HL-60 (cell line): ENCODE data around the gene UBXN11.
"Not testable (repeated sequence)": the region's sequence is repeated elsewhere in the genome, so short reads cannot be mapped to it uniquely, and the experiment has no call there.

ENCODE experiments used
- DNase-seq, 2 experiments: peaks; one replicate each; pipeline ENCODE4 v3.0.0-alpha.2; 2010 to 2020; ENCODE audit warnings: low read depth in 1 of 2, low spot score in 1 of 2
- H3K27ac ChIP-seq: fragments of 250-450 bp; sonication (Bioruptor Pico); replicated peaks from 2 replicates; pipeline ENCODE4 v1.5.1; 2020; ENCODE audit warnings: mild to moderate bottlenecking, moderate library complexity
- H3K27me3 ChIP-seq: fragments of 250-450 bp; sonication (Bioruptor Pico); 2 replicates; pipeline ENCODE4 v1.5.1; 2021; ENCODE audit warnings: mild to moderate bottlenecking, moderate library complexity; ENCODE audit not compliant: insufficient read depth, poor library complexity, severe bottlenecking
- H3K4me3 ChIP-seq: replicated peaks from 2 replicates; pipeline ENCODE4 v1.5.1; 2011; ENCODE audit warnings: mild to moderate bottlenecking, control low read depth, low read length; ENCODE audit not compliant: insufficient read depth
- CTCF ChIP-seq: IDR thresholded peaks from one replicate; pipeline ENCODE4 v1.5.1; 2011; ENCODE audit warnings: low read length, control low read depth, inconsistent platforms; ENCODE audit not compliant: insufficient read depth
- GABPA ChIP-seq: IDR thresholded peaks from 2 replicates; pipeline ENCODE4 v1.6.1; 2012; ENCODE audit warnings: low read depth
- POLR2AphosphoS5 ChIP-seq: IDR thresholded peaks from 2 replicates; pipeline ENCODE4 v1.6.1; 2012; ENCODE audit warnings: low read depth
- SPI1 ChIP-seq: IDR thresholded peaks from 2 replicates; pipeline ENCODE4 v1.6.1; 2012; ENCODE audit warnings: low read depth, mild to moderate bottlenecking, borderline replicate concordance
- TF ChIP-seq, protein P1 (sequence below): IDR thresholded peaks from 2 replicates; pipeline ENCODE4 v1.6.1; 2012; ENCODE audit warnings: low read depth; ENCODE audit not compliant: insufficient replicate concordance

UBXN11 gene

GRCh38 chr1:26292735-26293134 is 13.7 kb downstream of the UBXN11 start:
- H3K27me3 ChIP-seq, DNase-seq, H3K4me3 ChIP-seq: not testable (repeated sequence)
- peak; percentile 75; the same call in 1 of the 2 replicates for TF ChIP-seq SPI1
- H3K27ac ChIP-seq, result 0 out of 2 replicates have a peak overlapping the region, but pooled peaks have one; percentile 22

DNA sequence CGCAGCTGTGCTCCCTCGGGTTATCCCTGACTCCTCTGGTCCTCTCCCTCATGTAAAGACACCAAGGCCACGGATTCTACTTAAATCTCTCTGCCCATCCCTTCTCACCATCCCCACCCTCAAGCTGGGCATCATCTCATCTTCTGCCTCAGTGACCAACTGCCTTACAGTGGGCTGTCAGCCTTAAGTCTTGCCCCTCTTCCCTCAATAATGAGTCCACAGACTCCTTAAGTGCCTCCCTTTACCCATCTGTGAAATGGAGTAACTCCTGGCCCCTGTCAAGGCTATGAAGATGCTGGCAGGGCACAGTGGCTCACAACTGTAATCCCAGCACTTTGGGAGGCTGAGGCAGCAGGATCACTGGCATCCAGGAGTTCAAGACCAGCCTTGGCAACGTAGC is 14.5 kb downstream of the UBXN11 start:
- peak overlapping the region; percentile 99 for H3K27ac ChIP-seq
- no peak for DNase-seq
- TF ChIP-seq, protein P1, sequence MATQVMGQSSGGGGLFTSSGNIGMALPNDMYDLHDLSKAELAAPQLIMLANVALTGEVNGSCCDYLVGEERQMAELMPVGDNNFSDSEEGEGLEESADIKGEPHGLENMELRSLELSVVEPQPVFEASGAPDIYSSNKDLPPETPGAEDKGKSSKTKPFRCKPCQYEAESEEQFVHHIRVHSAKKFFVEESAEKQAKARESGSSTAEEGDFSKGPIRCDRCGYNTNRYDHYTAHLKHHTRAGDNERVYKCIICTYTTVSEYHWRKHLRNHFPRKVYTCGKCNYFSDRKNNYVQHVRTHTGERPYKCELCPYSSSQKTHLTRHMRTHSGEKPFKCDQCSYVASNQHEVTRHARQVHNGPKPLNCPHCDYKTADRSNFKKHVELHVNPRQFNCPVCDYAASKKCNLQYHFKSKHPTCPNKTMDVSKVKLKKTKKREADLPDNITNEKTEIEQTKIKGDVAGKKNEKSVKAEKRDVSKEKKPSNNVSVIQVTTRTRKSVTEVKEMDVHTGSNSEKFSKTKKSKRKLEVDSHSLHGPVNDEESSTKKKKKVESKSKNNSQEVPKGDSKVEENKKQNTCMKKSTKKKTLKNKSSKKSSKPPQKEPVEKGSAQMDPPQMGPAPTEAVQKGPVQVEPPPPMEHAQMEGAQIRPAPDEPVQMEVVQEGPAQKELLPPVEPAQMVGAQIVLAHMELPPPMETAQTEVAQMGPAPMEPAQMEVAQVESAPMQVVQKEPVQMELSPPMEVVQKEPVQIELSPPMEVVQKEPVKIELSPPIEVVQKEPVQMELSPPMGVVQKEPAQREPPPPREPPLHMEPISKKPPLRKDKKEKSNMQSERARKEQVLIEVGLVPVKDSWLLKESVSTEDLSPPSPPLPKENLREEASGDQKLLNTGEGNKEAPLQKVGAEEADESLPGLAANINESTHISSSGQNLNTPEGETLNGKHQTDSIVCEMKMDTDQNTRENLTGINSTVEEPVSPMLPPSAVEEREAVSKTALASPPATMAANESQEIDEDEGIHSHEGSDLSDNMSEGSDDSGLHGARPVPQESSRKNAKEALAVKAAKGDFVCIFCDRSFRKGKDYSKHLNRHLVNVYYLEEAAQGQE, result no peak
- TF ChIP-seq SPI1 (no peak), POLR2AphosphoS5 (no peak), CTCF (no peak), GABPA (no peak)
- H3K4me3 ChIP-seq, result no peak overlapping the region
- no peaks in the 10 kb centered on the region for H3K27me3 ChIP-seq

DNA sequence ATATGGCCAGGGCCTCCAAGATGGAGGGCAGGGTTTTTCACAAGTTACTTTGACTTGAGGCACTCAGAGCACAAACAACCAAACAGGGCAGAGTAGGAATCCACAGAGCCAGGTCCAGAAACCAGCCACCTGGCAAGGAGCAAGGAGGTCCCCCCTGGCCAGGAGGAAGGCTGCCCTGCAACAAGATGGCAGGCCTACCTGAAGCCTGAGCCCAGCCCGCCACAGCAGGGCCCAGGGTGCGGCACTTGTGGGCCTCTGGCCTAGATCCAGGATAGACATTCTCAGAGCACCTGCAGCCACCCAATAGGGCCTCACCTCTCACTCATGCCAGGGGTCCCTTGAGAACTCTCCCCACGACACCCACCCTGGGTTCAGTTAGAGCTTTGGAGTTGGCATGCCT is 15.0 kb downstream of the UBXN11 start:
- no peak for DNase-seq
- TF ChIP-seq, protein P1, result no peak
- no peak for TF ChIP-seq GABPA
- no peak for TF ChIP-seq SPI1
- no peak for TF ChIP-seq POLR2AphosphoS5
- no peak for TF ChIP-seq CTCF
- no peaks in the 10 kb centered on the region for H3K27me3 ChIP-seq
- H3K27ac ChIP-seq, result peak overlapping the region; percentile 99
- no peak overlapping the region for H3K4me3 ChIP-seq

DNA sequence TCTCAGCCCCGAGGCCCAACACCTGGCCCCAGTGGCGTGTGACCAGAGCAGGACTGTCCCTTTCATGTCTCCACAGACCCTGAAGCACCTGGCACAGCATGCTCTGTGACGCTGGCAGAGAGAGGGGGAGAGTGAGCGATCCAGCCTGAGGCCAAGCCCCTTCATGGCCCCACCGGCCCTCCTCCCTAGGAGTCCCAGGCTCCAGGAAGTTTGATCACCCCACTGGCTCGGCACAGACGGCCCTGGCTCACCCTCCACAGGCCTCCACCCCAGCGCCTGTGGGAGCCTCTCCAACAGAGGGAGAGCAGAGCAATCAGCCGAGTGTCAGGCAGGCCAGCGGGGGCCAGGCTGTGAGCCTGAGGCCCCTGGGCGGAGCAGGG is 15.6 kb downstream of the UBXN11 start:
- peak overlapping the region; percentile 99 for H3K27ac ChIP-seq

More for the DNA sequence above, 15.6 kb downstream of the UBXN11 start:
- Histone ChIP-seq H3K4me3 (no peak overlapping the region), H3K27me3 (no peaks in the 10 kb centered on the region)
- TF ChIP-seq, protein P1, result no peak
- TF ChIP-seq POLR2AphosphoS5 (no peak), CTCF (no peak), GABPA (no peak), SPI1 (no peak)
- DNase-seq, result no peak
